Stimulated activated CD8-positive, alpha-beta memory T cell treated with anti-CD3 and anti-CD28 coated beads, Interleukin-12 subunit alpha, Interleukin-12 subunit beta, amount 100 ng/mL, for 1 hour (primary cell): ENCODE measurements around the gene CDC34.
"Not testable (repeated sequence)": the region's sequence is repeated elsewhere in the genome, so short reads cannot be mapped to it uniquely, and the experiment has no call there.

Experiments used
- DNase-seq: peaks from one replicate; pipeline ENCODE4 v3.0.0-alpha.2; 2020; ENCODE audit warnings: low read depth

CDC34 gene

DNA sequence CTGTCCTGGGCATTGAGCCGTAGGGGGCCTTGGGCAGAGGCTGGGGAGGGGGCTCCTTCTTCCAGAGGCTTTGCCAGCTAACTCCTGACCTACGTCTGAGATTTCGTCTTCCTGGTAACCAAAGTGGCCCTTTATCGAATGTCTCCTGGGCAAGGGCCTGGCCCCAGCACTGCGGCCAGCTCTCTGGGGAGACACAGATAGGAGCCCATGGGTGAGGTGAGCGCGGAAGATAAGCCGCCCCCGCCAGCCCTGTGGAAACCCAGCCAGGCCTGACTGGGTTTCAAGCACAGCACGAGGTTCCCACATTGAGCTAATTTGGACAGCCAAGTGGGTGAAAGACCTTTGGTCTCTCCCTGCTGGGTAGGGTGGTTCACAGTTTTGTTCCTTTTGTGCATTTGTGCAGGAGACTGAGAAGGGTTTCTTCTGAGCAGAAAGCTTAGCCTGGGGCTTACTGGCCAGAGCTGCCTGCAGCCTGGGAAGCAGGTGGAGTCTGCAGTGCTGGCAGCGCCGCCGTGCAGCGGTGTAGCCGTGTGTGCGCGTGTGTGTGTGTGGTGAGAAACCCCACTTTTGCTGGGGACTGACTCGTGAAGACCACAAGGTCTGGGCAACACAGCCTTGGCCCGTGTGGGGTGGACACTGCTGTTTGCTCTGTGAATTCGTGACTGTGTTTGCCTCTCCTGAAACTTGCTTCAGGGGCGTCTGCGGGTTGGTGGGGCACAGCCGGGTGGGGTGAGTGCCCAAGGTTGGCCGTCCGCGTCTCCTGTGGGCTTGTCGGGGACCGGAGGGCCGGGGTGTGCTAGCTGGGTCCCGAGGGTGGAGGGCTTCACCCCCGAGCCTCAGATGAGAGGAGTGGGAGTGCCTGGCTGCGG is 43.3 kb downstream of the CDC34 start:
- DNase-seq: no peak

DNA sequence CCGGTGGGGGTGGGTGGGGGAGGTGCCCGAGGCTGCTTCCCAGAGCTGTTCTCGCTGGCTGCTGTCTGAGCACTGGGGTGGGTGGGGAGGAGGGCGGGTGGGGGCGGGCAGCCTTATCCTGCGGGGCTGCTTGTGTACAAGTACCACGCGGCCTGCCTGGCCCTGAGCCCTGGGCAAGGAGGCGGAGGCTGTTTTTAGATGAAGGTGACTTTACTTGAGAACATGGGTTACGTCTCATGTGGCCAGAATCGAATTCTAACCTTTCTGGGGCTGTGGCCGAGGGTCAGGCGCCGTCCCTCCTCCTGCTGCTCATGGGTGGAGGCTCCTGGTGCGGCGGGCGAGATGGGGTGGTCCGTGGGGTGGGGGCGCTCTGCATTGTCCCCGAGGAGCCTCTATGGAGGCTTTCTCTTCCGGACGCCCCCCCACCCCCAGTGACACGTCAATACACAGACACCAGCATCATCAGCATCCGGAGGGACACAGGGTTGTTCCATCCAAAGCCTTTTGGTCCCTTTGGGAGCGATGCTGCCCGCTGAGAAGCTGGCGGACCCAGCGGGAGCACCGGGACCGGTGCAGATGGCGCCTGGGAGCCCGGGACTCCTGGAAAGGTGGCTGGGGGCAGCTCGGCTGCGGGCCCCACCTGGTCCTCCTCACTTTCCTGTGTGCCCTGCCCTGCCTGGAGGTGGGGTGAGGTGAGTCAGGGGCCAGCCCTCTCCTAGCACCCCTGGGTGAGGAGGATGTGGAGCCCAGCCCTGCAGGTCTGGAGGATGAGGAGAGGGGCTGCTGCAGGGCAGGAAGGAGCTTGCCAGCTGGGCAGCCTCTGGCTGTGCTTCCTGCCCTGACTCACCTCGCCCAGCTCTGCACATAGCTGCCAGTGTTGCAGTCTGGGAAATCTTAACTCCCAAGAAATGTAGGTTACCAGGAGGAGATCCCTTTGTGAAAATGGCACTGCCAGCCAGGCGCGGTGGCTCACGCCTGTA is 44.3 kb downstream of the CDC34 start:
- DNase-seq: no peak

DNA sequence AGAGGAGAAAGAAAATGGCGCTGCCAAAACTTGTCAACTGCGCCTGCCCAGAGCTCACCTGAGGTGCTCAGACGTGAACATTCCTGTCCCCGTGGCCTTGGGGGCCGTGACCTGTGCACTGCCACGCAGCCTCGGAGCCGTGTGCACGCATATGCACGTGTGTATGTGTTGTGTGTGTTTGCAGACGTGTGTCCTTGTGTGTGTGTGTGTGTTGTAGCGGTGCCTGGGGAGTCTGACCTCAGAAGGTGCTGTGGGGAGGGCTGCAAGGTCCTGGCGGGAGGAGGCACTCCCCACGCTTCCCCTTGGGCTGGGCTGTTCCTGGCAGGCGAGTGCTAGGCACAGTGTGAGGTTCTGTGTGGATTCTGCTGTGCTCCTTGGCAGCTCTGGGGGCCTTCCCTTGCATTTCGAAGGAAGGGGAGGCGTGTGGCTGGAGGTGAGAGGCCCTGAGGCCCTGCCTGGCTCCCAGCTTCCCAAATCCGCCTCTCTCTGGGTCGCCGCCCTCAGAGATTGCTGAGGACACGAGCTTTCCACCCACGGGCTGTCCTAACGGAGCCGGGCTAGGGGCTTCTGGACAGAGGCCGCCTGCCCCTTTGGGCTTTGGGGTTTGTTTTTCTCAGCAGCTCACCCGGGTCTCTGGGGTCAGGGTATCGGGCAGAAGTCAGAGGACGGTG is 45.3 kb downstream of the CDC34 start:
- no peak for DNase-seq

DNA sequence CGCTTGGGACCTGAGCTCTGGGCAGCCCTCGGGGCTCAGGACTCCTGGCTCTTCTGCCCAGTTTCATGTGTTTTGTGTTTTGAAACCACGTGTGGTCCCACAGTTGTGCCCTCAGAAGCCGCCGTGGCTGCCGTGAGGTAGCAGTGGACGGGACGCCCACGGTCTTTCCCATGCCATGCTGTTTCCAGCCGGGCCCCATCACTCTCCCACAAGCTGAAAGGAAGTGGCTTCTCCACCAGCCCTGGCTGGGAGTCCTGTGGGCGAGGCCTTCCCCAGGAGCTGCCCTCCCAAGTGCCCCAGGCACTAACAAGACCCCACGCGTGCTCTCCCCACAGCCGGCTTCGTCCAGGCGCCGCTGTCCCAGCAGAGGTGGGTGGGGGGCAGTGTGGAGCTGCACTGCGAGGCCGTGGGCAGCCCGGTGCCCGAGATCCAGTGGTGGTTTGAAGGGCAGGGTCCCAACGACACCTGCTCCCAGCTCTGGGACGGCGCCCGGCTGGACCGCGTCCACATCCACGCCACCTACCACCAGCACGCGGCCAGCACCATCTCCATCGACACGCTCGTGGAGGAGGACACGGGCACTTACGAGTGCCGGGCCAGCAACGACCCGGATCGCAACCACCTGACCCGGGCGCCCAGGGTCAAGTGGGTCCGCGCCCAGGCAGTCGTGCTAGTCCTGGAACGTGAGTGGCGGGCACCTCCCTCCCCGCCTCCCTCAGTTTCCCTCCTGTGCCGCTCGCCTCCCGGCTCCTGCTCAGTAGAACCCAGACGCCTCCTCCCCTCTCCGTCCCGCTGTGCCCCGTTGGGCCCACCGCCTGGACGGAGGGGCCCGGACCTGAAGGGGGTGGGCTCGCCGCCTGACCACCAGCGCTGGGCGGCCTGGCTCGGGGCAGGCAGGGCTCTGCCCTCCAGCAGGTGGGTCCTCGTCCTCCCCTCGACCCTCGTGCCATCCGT is 46.2 kb downstream of the CDC34 start:
- DNase-seq: no peak

DNA sequence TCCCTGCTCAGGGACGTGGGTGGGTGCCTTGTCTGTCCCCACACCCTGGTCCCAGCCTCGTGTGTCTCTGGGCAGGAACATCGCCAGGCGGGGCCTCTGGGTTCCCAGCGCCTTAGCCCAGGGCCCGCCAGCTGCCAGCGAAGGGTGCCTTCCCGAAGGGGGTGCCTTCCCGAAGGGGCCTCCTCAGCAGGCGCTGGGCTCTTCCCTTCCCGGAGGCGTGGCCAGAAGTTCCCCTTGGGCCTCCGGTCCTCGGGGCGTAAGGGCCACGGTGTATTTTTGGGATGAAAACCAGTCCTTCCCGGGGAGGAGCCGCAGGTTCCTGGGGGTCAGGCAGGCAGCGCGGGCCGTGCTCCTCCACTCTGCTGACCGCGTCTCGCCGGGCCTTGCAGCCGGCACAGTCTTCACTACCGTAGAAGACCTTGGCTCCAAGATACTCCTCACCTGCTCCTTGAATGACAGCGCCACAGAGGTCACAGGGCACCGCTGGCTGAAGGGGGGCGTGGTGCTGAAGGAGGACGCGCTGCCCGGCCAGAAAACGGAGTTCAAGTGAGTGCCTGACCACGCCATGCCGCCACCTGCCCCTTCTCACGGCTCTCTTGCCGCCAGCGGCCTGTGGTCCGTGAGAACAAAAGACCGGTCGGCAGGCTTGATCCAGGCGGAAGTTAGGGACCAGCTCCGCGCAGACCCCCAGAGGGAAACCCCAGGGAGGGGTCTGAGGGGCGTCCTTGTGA is 47.7 kb downstream of the CDC34 start:
- no peak for DNase-seq

DNA sequence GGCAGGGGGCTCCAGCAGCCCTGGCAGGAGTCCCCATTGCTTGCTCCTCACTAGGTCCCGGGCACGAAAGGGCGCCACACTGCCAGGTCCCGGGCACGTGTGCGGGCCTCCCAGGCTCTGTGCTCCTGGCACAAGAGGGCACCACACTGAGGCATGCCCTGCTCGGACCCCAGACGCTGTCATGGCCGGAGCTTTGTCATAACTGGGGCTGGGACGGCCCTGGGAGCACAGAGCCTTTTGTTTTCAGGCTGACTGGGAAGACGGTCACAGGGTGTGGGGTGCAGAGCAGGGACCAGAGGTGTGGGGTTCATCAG is 48.2 kb downstream of the CDC34 start:
- no peak for DNase-seq

DNA sequence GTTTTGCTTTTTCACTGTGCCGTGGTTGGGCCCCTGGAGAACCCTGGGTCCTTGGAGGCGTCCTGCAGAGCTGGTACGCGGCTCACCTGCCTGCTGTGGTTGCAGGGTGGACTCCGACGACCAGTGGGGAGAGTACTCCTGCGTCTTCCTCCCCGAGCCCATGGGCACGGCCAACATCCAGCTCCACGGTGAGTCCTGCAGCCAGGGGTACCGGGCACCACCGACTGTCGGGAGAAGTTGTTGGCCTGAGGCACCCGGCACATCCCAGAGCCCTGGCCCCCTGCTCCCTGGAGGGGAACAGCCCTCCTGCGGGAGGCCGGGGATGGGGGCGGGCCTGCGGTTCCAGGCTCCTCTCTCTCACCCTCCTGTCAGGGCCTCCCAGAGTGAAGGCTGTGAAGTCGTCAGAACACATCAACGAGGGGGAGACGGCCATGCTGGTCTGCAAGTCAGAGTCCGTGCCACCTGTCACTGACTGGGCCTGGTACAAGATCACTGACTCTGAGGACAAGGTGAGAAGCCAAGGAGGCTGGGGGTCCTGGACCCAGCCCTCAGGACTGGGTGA is 48.8 kb downstream of the CDC34 start:
- DNase-seq: no peak

DNA sequence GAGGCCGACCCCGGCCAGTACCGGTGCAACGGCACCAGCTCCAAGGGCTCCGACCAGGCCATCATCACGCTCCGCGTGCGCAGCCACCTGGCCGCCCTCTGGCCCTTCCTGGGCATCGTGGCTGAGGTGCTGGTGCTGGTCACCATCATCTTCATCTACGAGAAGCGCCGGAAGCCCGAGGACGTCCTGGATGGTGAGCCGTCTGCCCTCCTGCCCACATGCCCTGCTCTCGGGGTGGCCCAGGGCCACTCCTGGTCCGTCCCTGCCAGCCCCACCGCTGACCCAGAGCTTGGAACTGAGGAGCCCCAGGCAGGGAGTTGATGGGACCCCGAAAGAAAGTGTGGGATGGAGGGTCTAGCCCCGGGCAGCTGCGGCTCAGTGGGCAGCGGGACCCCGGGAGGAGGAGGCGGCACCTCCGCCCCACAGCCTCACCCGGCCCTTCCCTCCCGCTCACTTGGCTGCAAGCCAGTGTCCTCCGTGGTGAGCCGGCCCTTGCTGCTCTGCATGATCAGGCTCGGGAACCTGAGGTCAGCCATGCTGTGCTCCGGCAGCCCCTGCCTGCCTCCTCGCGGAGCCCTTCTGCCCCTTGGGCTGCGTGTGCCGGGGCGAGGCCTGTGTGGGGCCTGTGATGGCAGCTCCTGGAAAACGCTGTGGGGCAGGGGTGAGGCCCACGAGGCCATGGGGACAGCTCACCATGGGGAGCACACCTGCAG is 50.0 kb downstream of the CDC34 start:
- no peak for DNase-seq

DNA sequence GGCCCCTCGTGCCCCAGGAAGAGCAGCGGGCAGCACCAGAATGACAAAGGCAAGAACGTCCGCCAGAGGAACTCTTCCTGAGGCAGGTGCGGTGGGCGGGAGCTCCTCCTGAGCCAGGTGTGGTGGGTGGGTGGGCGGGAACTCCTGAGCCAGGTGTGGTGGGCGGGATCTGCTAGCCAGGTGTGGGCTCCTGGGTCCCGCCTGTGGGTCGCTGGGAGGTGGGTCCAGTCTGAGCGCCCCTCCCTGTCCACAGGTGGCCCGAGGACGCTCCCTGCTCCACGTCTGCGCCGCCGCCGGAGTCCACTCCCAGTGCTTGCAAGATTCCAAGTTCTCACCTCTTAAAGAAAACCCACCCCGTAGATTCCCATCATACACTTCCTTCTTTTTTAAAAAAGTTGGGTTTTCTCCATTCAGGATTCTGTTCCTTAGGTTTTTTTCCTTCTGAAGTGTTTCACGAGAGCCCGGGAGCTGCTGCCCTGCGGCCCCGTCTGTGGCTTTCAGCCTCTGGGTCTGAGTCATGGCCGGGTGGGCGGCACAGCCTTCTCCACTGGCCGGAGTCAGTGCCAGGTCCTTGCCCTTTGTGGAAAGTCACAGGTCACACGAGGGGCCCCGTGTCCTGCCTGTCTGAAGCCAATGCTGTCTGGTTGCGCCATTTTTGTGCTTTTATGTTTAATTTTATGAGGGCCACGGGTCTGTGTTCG is 51.1 kb downstream of the CDC34 start:
- no peak for DNase-seq

DNA sequence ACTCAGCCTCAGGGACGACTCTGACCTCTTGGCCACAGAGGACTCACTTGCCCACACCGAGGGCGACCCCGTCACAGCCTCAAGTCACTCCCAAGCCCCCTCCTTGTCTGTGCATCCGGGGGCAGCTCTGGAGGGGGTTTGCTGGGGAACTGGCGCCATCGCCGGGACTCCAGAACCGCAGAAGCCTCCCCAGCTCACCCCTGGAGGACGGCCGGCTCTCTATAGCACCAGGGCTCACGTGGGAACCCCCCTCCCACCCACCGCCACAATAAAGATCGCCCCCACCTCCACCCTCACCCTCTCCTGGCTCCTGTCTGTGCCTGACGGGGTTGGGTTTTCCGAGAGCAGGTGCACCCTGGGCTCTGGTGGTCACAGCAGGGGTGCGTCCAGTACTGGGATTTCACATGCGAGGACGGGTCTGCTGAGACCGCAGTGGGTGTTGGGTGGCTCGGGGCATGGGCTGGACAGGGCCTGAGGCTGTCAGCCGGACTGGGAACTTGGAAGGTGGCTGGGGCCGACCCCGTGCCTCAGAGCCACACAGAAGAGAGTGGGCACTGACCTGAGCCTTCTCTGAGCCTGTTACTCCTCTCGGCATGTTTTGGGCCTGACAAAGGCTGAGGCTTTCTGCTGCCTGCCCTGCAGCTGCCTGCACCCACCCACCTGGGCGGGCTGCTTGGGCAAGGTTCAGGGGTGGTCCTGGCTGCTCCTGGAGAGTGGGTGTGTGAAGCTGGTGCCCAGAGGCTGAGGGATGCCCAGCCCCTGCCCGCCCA is 51.8 kb downstream of the CDC34 start:
- no peak for DNase-seq

DNA sequence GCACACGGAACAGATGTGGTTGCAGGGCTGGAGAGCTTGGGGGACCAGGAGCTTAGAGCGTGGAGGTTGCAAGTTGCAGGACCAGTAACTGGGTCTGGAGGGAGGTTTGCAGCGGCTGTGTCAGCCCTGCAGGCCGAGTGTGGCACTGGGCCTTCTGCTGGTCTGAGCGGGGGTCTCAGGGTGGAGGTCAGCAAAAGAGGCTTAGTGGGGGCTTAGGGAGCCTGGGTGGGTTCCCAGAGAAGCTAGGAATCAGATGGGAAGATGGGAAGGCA is 52.3 kb downstream of the CDC34 start:
- no peak for DNase-seq

DNA sequence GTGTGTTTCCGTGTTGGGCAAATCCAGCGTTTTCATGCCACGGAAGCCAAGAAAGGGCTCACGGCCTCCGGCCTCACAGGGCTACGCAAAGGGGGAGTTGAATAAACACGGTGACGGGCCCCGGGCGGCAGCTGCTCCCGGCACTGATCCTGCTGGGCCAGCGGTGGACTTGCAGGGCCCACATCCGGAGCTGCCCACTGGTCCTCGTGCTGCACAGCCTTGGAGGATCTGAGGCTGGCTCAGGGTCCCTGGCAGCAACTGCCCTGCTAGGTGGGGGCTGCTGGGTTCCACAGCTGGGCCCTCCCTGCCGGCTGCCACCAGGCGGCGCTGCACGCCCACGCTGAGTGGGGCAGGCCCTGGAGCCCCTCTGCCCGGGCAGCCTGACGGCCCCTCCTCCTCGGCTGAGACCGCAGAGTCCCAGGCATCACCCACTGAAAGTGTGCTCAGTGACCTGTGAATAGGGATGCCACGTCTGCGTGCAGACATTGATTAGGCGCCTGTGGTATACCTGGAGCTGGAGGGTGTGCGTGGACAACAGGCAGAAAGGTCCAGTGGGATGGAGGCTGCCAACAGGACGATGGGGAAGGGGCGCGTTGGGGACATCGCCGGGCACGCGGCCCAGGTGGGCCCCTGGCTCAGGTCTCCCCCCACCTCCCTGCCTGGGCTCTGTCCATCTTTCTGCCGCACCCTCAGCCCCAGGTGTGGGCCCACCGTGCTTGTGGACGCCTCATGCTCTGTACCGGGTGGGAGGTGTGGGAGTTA is 52.9 kb downstream of the CDC34 start:
- DNase-seq: peak; percentile 49

DNA sequence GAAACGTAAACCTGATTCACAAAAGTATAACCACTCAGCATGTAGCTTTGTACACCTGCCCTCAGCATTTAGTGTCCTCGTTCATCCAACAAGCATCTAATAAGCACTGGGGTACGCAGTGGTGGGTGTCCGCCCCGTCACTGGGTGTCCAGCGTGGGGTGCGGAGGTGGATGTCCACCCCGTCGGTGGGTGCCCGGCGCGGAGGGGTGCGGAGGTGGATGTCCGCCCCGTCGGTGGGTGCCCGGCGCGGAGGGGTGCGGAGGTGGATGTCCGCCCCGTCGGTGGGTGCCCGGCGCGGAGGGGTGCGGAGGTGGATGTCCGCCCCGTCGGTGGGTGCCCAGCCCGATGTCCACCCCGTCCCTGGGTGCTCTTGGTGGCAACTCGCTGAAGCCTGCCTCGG is 53.6 kb downstream of the CDC34 start:
- not testable (repeated sequence) for DNase-seq

DNA sequence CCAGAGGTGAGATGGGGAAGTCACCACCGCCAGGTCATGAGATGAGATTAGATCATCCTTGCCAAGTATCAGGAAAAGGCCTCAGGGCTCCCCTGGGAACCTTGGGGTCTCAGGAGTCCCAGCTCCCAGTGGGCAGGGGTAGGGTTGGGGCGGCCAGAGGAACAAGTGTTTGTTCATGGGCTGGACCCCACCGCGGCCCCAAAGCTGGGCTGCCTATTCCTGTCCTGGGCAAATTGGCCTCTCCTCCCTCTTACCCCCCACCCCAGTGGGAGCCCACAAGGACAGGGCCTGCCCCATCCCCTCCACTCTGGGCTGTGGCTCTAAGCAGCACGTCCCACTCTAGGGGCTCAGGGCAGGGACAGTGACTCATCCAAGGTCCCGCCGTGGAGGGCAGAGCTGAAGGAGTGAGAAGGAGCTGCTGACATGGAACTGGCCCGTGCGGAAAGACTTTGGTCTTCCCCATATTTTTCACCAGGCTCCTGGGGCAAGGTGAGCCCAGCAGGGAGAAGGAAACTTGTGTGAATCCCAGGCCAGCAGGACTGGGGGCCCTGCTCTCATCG is 54.1 kb downstream of the CDC34 start:
- no peak for DNase-seq

DNA sequence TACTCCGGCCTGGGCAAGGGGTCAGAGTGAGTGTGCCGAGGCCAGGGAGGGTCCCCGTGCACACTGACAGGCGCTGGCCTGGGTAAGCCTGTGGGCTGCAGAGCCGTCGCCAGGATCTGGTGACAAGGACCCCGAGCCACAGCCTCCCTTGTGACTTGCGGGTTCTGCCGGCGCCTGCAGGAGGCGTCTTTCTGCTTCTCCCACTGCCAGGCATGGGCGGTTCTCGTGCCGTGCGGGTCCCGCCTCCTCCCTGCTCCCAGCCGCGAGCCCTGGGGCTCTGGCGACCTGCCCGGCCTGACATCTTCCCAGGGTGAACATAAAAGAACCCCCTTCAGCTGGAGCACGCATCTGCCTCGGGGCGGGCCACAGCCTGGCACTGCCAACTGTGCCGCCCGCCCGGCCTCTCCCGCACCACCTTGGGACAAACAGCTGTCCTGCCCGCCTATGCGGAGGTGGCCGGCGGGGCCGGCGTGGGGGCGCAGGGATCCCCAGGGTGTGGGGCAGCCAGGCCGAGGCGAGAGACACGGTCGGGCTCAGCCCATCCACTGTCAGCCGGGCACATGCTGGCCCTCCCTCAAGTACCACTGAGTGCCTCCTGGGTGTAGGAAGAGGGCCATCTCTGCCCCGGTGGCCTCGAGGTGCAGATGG is 56.7 kb downstream of the CDC34 start:
- DNase-seq: peak; percentile 32

DNA sequence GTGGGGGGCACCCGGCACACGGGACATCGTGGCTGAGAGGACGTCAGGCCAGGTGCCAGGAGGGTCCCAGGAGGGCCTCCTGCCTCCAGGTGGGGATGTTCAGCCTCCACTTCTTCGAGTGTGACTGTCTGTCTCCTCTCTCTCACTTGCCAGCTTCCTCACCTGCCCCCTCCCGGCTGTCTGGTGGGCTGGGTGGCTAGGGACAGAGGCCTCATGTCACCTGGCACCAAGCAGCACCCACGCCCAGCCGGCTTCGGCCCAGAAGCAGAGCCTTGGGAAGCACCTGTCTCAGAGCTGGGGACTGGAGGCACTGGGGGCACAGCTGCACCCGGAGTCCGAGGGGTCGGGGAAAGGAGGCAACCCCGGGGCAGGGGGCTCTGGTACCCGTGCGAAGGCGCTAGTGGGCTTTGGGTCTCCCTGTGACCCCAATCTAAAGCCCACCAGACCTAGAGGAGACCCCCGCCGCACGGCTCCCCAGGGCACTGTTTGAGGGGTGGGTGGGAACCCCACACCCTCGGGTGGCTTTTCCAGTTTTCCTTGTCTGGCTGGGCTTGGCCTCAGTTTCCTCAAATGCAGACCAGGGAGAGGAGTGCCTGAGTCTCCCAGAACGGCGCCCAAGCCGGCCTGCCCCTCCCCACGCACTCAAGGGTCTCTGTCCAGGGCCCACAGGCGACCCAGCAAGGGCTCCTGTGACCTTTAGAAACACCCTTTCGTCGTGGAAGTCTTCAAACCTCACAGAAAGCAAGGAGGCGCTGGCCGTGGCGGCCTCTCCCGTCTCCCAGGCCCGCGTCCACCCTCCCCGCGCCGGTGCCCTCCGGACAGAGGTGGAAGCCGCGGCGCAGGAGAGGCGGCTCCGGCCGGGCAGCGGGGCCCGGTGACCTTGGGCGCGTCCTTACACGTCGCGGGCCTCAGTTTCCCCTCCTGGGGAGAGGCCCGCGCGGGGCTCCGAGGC is 57.5 kb downstream of the CDC34 start:
- DNase-seq: no peak
